ENCODE results near the gene CCDC12.

CCDC12 gene

GRCh38 chr3:47012342-47013230 lies 36.0 kb upstream of the CCDC12 start:
- Histone ChIP-seq H3K79me2 (ENCODE audit: insufficient read depth, low read length) (peaks cover 12% of the 10 kb centered on the region), H2AFZ (ENCODE audit: low read depth, low read length) (no peak overlapping the region), H3K27ac (ENCODE audit: low read length) (peak overlapping the region; percentile 70), H3K4me3 (ENCODE audit: low read depth in 1 of 2, low read length in 2 of 2) (no peak overlapping the region), H3K9me3 (ENCODE audit: insufficient read depth, low read length, severe bottlenecking) (no peaks in the 10 kb centered on the region), H4K20me1 (ENCODE audit: insufficient read depth, low read length) (no peaks in the 10 kb centered on the region), H3K9ac (ENCODE audit: low read depth, low read length) (no peak overlapping the region), H3K27me3 (ENCODE audit: insufficient read depth, low read length, poor library complexity) (no peaks in the 10 kb centered on the region), H3K36me3 (ENCODE audit: insufficient read depth, low read length) (peaks cover 59% of the 10 kb centered on the region), H3K4me2 (ENCODE audit: insufficient read depth, low read length) (no peak overlapping the region), H3K4me1 (ENCODE audit: insufficient read depth, low read length) (peaks cover 46% of the 10 kb centered on the region)
- DNase-seq, result peak; percentile 62
- ATAC-seq (ENCODE audit: insufficient read depth, low read depth), result no peak
- no peak for TF ChIP-seq CTCF (IDR thresholded peaks at IDR 0.05; ENCODE audit: borderline replicate concordance, extremely low read depth, low read length, poor library complexity, severe bottlenecking)
- TF ChIP-seq EZH2 (IDR thresholded peaks at IDR 0.05; ENCODE audit: borderline replicate concordance, low read depth, low read length, severe bottlenecking), result no peak

GRCh38 chr3:47011371-47011770 lies 34.8 kb upstream of the CCDC12 start:
- H3K4me2 ChIP-seq (ENCODE audit: insufficient read depth, low read length), result no peak overlapping the region
- peaks cover 71% of the 10 kb centered on the region for H3K36me3 ChIP-seq (ENCODE audit: insufficient read depth, low read length)
- H3K27me3 ChIP-seq (ENCODE audit: insufficient read depth, low read length, poor library complexity), result no peaks in the 10 kb centered on the region
- ATAC-seq (ENCODE audit: insufficient read depth, low read depth) (no peak), DNase-seq (peak; percentile 4)
- peak overlapping the region; percentile 70 for H3K27ac ChIP-seq (ENCODE audit: low read length)
- no peak overlapping the region for H3K9ac ChIP-seq (ENCODE audit: low read depth, low read length)
- H4K20me1 ChIP-seq (ENCODE audit: insufficient read depth, low read length), result no peaks in the 10 kb centered on the region
- H2AFZ ChIP-seq (ENCODE audit: low read depth, low read length), result no peak overlapping the region
- H3K4me3 ChIP-seq (ENCODE audit: low read depth in 1 of 2, low read length in 2 of 2), result no peak overlapping the region
- H3K79me2 ChIP-seq (ENCODE audit: insufficient read depth, low read length), result peaks cover 12% of the 10 kb centered on the region
- no peak for TF ChIP-seq EZH2 (IDR thresholded peaks at IDR 0.05; ENCODE audit: borderline replicate concordance, low read depth, low read length, severe bottlenecking)
- TF ChIP-seq CTCF (IDR thresholded peaks at IDR 0.05; ENCODE audit: borderline replicate concordance, extremely low read depth, low read length, poor library complexity, severe bottlenecking), result no peak
- no peaks in the 10 kb centered on the region for H3K9me3 ChIP-seq (ENCODE audit: insufficient read depth, low read length, severe bottlenecking)
- peaks cover 34% of the 10 kb centered on the region for H3K4me1 ChIP-seq (ENCODE audit: insufficient read depth, low read length)

- Histone ChIP-seq H2AFZ (ENCODE audit: low read depth, low read length) (no peak overlapping the region), H3K4me2 (ENCODE audit: insufficient read depth, low read length) (no peak overlapping the region), H3K4me3 (ENCODE audit: low read depth in 1 of 2, low read length in 2 of 2) (no peak overlapping the region), H3K79me2 (ENCODE audit: insufficient read depth, low read length) (peaks cover 12% of the 10 kb centered on the region), H3K9ac (ENCODE audit: low read depth, low read length) (no peak overlapping the region), H3K4me1 (ENCODE audit: insufficient read depth, low read length) (peaks cover 30% of the 10 kb centered on the region), H3K27ac (ENCODE audit: low read length) (peak overlapping the region; percentile 53; the same call in 1 of the 2 replicates), H3K27me3 (ENCODE audit: insufficient read depth, low read length, poor library complexity) (no peaks in the 10 kb centered on the region), H4K20me1 (ENCODE audit: insufficient read depth, low read length) (no peaks in the 10 kb centered on the region), H3K9me3 (ENCODE audit: insufficient read depth, low read length, severe bottlenecking) (no peaks in the 10 kb centered on the region), H3K36me3 (ENCODE audit: insufficient read depth, low read length) (peaks cover 74% of the 10 kb centered on the region)
- no peak for DNase-seq
- TF ChIP-seq EZH2 (IDR thresholded peaks at IDR 0.05; ENCODE audit: borderline replicate concordance, low read depth, low read length, severe bottlenecking) (no peak), CTCF (IDR thresholded peaks at IDR 0.05; ENCODE audit: borderline replicate concordance, extremely low read depth, low read length, poor library complexity, severe bottlenecking) (no peak)
- no peak for ATAC-seq (ENCODE audit: insufficient read depth, low read depth)
Observed at GRCh38 chr3:47010910-47011309, 34.4 kb upstream of the CCDC12 start.

Measured in DND-41 (cell line).